Osteoblast (primary cell): Measurements from ENCODE around the gene KLHL6. TPM values are rescaled to one million over a fixed set of nuclear protein-coding genes. Genes with fewer than 3 reads are reported as not detected.

Experiments
- DNase-seq: peaks from one replicate; pipeline ENCODE4 v3.0.0; 2011; ENCODE audit warnings: low spot score, mixed read lengths; ENCODE audit not compliant: insufficient read length; ENCODE audit errors: missing footprints
- H2AFZ ChIP-seq: 2 replicates; pipeline ENCODE4 v1.6.0; 2011; ENCODE audit warnings: mild to moderate bottlenecking, low read length
- H3K27ac ChIP-seq: 2 replicates; pipeline ENCODE4 v1.5.1; 2011; ENCODE audit warnings: mild to moderate bottlenecking, low read depth, low read length, moderate library complexity
- H3K27me3 ChIP-seq: 2 replicates; pipeline ENCODE4 v1.6.0; 2012; ENCODE audit warnings: mild to moderate bottlenecking, control low read depth, inconsistent platforms, low read length, moderate library complexity; ENCODE audit not compliant: insufficient read depth
- H3K36me3 ChIP-seq: 2 replicates; pipeline ENCODE4 v1.5.1; 2011; ENCODE audit warnings: mild to moderate bottlenecking, low read length, control low read depth, moderate library complexity; ENCODE audit not compliant: insufficient read depth
- H3K4me1 ChIP-seq: 2 replicates; pipeline ENCODE4 v1.5.1; 2011; ENCODE audit warnings: mild to moderate bottlenecking, low read length, control low read depth, moderate library complexity; ENCODE audit not compliant: insufficient read depth
- H3K4me2 ChIP-seq: 2 replicates; pipeline ENCODE4 v1.6.0; 2011; ENCODE audit warnings: mild to moderate bottlenecking, low read length; ENCODE audit not compliant: insufficient read depth
- H3K4me3 ChIP-seq: fragments of 200-600 bp; sonication (generic); 3 replicates; pipeline ENCODE4 v1.5.1; 2012; ENCODE audit warnings: mild to moderate bottlenecking, low read length, inconsistent platforms; ENCODE audit not compliant: insufficient read depth
- H3K79me2 ChIP-seq: 2 replicates; pipeline ENCODE4 v1.6.0; 2012; ENCODE audit warnings: mild to moderate bottlenecking, low read length, control low read depth, inconsistent platforms; ENCODE audit not compliant: insufficient read depth
- H3K9me3 ChIP-seq: 2 replicates; pipeline ENCODE4 v1.5.1; 2011; ENCODE audit warnings: low read depth, low read length, control low read depth
- H4K20me1 ChIP-seq: 2 replicates; pipeline ENCODE4 v1.6.0; 2012; ENCODE audit warnings: mild to moderate bottlenecking, low read length, control low read depth; ENCODE audit not compliant: insufficient read depth
- CTCF ChIP-seq: IDR thresholded peaks from 2 replicates; pipeline ENCODE4 v1.5.1; 2011; ENCODE audit warnings: mild to moderate bottlenecking, low read depth, low read length, moderate library complexity; ENCODE audit errors: extremely low read depth
- total RNA-seq: library from RNA; depleted of rRNA; stranded (reverse); fragments of >200 nt; gene quantifications from 2 replicates; pipeline ENCODE4 v1.2.3, GENCODE V29; 2012

KLHL6 gene
- total RNA-seq, 1 donor: under 0.01 TPM

- peaks cover 20% of the 10 kb centered on the region for H3K27me3 ChIP-seq
- no peak for TF ChIP-seq CTCF
- H2AFZ ChIP-seq: no peak overlapping the region
Observed at GRCh38 chr3:183518491-183519251, 36.8 kb downstream of the KLHL6 start.

GRCh38 chr3:183517607-183518006, 37.9 kb downstream of the KLHL6 start:
- Histone ChIP-seq H3K4me1 (no peaks in the 10 kb centered on the region), H3K27ac (no peak overlapping the region), H3K36me3 (no peaks in the 10 kb centered on the region), H3K4me2 (no peak overlapping the region), H3K27me3 (peaks cover 20% of the 10 kb centered on the region), H3K79me2 (no peaks in the 10 kb centered on the region), H2AFZ (no peak overlapping the region), H3K9me3 (no peaks in the 10 kb centered on the region), H3K4me3 (no peak overlapping the region), H4K20me1 (no peaks in the 10 kb centered on the region)
- no peak for TF ChIP-seq CTCF
- no peak for DNase-seq

More at GRCh38 chr3:183518491-183519251, 36.8 kb downstream of the KLHL6 start:
- no peak overlapping the region for H3K27ac ChIP-seq
- no peak overlapping the region for H3K4me2 ChIP-seq
- H3K9me3 ChIP-seq: no peaks in the 10 kb centered on the region
- H3K36me3 ChIP-seq: no peaks in the 10 kb centered on the region
- H4K20me1 ChIP-seq: no peaks in the 10 kb centered on the region
- DNase-seq: no peak
- H3K4me3 ChIP-seq: no peak overlapping the region
- H3K79me2 ChIP-seq: no peaks in the 10 kb centered on the region
- no peaks in the 10 kb centered on the region for H3K4me1 ChIP-seq

GRCh38 chr3:183515968-183516851, 39.3 kb downstream of the KLHL6 start:
- no peak overlapping the region for H2AFZ ChIP-seq
- no peaks in the 10 kb centered on the region for H3K4me1 ChIP-seq
- no peaks in the 10 kb centered on the region for H3K9me3 ChIP-seq
- no peak overlapping the region for H3K27ac ChIP-seq
- no peaks in the 10 kb centered on the region for H3K36me3 ChIP-seq
- no peak overlapping the region for H3K4me2 ChIP-seq
- peaks cover 22% of the 10 kb centered on the region for H3K27me3 ChIP-seq
- no peak for TF ChIP-seq CTCF
- no peak overlapping the region for H3K4me3 ChIP-seq
- H4K20me1 ChIP-seq: no peaks in the 10 kb centered on the region
- DNase-seq: no peak
- H3K79me2 ChIP-seq: no peaks in the 10 kb centered on the region

GRCh38 chr3:183514021-183514420, 41.5 kb downstream of the KLHL6 start:
- Histone ChIP-seq H4K20me1 (no peaks in the 10 kb centered on the region), H3K9me3 (no peaks in the 10 kb centered on the region), H3K27me3 (peaks cover 15% of the 10 kb centered on the region)

More at GRCh38 chr3:183514021-183514420, 41.5 kb downstream of the KLHL6 start:
- H3K36me3 ChIP-seq: no peaks in the 10 kb centered on the region
- no peaks in the 10 kb centered on the region for H3K4me1 ChIP-seq
- no peak for TF ChIP-seq CTCF
- H2AFZ ChIP-seq: no peak overlapping the region
- H3K79me2 ChIP-seq: no peaks in the 10 kb centered on the region
- no peak overlapping the region for H3K4me2 ChIP-seq
- no peak overlapping the region for H3K27ac ChIP-seq
- H3K4me3 ChIP-seq: no peak overlapping the region
- peak; percentile 58 for DNase-seq
